HG03520 (cell line): Measurements from ENCODE around the gene TAL2.

ENCODE experiments used
- ATAC-seq: cut with Tn5 transposase; IDR thresholded peaks from one replicate; pipeline ENCODE4 v1.9.1; 2021; ENCODE audit warnings: mild to moderate bottlenecking, moderate library complexity; ENCODE audit not compliant: unreplicated experiment

The TAL2 gene

DNA sequence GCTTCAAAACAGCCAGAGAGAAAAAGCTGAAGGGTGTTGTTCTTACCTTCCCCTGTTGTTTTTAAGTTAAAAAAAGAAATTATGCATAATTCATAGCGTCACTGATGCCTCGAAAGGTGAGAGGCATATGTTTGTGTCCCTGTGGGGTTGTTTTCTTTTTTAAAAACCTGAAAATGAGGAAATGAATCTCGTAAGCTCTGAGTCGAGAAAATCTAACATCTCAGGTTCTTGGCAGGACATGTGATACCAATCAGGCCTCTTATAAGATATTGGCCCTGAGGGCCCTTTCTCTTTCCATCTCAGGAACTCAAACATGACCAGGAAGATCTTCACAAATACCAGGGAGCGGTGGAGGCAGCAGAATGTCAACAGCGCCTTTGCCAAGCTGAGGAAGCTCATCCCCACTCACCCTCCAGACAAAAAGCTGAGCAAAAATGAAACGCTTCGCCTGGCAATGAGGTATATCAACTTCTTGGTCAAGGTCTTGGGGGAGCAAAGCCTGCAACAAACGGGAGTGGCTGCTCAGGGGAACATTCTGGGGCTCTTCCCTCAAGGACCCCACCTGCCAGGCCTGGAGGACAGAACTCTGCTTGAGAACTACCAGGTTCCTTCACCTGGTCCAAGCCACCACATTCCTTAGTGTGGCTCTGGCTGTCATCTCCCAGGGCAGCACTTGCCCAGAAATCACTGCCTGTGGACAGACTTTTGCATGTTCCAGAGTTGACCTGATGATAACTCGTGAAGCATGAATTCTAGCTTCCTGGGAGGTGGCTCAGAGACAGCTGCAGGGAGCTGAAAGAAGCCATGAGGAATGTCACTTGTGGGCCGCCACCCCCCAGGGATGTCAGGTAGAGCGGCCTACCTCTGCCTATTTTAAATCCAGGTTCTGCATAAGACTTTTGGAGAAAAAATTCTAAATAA lies at the start of gene TAL2:
TAL2 (plus strand) TSS at position 274 of the 921 bp plus-strand sequence; CDS start at position 314, 40 bp downstream.
- ATAC-seq: peak; percentile 79

DNA sequence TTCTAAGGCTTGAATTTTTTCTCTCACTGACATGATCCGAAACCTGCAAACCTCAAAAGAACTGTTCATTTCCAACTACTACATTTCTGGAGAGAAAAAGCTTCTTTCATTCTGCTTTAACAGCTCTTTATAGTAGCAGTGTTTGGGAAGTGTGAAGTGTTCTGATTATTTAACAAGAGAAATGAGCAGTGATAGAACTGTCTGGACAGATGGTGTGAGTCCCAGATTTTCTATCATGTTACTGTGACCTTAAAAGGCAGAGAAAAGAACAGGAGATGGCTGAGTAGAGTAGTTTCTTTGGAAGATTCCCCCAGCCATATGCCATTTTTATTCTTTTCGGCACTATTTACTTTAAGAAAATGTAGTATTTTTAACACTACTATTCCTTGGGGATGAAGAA lies 41.3 kb upstream of the TAL2 start:
- no peak for ATAC-seq

DNA sequence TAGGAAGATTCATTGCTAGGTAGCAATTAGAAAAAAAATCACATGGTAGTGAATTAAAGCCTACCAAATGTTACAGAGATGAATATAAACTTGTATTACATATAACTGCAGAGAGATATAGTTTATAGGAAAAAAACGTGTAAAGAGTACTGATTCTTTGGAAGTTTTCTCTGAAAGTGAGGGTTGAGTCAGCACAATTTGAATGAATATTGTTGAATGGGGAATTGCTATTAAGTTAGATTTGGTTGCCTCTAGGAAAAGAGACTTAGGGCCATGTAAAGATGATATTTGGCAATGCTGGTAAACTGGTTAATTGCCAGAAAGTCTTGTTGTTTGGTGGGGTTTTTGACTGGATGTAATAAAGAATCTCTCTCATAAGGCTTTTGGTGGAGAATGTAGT lies 37.2 kb upstream of the TAL2 start:
- no peak for ATAC-seq

DNA sequence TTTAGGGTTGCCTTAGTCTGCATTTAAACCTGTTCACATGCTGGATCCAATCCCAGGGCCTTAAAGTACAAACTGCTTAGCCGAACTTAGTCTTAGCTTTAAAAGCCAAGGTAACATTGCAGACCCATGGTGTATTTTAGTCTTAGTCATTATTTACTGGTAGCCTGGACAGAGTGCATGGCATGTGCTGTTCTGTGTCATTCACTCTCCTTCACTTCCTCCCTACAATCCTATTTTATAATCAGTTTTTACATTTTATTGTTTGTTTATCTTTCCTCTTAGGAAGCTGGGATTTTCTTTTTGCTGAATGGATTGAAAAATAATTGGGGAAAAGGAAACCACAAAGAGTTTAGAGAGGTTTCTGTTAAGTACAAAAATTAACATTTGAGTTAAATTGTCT lies 29.4 kb upstream of the TAL2 start:
- no peak for ATAC-seq

DNA sequence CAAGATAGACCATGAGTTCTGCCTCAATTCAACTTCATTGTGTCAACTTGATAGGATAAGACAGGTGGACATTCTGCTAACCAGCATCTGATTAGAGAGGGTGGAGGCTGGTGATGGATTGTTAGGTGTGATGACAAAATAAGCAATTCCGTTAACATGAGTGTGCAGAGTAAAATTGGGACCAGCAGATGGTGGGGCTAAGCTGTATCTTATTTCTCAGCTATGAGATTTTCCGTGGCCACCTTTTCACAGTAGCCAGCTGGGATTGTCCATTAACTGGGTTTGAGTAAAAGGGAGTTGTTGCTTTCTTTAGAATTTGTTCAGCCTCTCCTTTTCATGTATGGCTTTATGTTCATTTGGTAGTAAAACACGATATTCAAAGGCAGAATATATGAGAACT lies 28.8 kb upstream of the TAL2 start:
- ATAC-seq: no peak

DNA sequence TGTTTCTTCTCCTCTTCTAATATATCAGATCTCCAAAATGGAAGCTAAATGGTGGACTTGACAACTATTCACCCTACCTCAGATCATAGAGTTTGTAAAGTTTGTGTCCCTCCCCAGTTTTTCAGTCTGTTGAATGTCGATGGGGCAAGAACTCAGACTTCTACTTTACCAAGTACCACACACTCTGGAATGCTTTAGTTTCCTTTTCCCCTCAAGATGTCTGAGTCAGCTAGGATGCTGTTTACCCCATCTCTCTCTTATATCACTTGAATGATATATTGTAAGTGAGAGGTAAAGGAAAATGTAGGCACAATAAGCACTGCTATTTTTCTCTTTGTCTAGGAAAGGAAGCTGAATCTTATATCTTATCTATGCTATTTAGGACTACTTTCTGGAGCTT lies 25.9 kb upstream of the TAL2 start:
- ATAC-seq: no peak

DNA sequence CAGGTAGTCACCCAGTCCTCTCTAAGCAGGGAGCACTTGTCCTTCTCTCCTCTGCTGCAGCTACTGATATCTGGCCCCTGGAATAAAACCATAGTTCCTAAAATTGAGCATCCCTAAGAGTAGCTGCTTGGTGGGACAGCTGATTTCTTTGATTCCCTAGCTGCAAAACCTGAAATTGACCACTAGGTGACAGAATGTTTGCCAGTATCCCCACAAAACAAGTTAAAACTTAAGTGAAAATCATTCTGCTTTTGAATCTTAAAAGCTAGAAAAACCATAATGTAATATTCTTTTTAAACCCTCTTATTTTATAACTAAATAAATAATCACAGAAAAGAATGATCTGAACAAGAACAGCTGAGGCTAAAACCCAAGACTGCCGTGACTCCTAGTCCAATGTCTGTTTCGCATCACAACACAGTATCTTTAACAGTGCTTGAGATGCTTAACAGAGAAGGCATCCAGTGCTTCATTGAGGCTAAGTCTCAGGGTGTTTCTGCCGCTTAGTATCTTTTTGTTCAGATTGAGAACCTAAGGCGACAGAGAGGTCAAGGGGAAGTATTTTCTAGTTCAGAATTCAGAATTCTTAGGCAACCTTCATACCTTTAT lies 24.4 kb upstream of the TAL2 start:
- no peak for ATAC-seq

DNA sequence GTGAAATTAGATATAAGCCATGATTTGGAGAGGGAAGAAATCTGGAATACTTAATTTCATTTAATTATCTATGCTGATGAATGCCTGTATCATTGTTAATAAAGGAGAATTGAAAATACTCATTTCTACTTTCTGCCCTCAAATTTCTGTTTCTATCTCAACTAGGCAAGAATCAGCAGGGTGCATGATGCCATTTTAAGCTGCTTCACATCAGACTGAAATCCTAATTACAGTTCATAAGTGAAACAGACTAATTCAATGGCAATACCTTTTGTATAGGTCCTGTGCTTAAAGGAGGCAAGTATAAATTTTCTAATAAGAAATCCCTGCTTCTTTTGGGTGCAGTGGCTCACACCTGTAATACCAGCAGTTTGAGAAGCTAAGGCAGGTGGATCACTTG lies 22.3 kb upstream of the TAL2 start:
- no peak for ATAC-seq

DNA sequence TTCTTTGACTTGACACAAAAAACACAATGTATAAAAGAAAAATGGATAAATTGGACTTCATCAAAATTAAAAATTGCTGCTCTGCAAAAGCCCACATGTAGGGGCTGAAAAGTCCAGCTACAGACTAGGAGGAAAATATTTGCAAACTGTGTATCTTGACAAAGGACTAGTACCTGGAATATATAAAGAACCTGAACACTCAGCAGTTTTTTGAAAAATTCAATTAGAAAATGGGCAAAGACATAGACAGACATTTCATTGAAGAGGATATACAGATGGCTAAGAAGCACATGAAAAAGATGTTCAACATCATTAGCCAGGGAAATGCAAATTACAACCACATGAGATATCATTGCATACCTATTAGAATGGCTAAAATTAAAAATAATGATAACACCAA lies 18.5 kb upstream of the TAL2 start:
- ATAC-seq: no peak

DNA sequence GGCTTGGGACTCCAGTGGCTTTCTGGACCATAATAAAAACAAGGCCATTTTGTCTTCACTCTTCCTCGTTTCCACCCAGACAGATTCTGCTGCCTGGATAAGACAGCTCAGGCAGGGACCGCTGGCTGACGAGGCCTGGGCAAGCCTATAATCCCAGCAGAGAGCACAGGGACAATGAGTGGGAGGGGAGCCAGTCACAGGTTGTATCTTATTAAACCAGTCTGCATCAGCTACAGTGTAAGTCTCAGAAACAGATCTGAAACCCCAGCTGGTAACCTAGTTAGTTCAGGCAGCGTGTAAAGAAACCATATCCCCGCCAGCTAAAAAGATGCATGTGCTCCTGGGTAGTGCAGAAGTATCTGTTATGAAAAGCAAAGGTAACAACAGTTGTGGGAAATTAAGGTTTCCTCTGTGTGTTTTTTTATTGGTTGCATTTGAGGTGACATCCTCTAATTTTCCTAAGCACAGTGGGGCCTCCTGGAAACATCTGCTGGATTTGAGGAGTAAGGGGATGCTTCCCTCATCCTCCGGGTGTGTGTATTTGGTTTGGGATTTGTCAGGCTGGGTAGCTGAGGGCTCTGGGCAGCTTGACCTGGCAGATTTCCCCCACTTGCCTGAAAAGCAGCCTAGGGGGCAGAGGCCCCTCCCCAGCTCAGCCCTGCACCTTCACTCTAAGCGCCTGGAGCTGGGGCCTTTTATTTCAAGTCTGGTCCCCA lies 15.2 kb upstream of the TAL2 start:
- ATAC-seq: no peak

DNA sequence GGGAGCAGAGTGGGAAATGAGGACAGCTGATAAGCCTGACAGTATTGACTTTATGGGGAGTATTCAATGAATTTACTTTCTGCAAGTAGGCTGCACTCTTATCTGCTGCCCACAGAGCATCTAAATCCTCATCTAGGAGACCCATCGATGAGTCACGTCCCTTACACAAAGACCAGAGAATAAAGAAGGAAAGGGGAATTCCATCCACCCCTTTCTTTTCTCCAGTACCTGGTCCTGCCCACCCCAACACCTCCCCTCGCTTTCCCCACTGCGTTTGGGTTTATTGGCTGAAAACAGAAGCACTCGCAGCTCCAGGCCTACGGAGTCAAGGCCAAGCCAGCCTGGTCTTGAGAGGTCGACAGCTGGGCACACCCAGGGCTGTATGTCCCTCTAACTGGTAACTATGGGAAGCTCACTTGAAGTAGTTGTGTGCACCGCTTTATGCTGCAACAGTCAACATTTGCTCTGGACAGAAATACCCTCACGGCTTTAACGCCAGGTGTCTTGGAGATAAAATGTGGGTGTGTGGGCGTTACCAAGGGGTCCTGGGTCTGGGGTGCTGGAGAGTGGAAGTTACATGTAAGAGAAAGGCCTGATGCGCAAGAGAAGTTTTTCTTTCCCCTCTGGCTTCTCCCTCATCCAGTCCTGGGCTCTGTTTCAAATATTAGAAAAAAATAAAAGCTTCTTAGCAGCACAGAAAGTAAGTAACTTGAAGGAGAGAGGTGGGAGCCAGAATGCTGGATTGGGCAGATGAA lies 14.5 kb upstream of the TAL2 start:
- no peak for ATAC-seq

DNA sequence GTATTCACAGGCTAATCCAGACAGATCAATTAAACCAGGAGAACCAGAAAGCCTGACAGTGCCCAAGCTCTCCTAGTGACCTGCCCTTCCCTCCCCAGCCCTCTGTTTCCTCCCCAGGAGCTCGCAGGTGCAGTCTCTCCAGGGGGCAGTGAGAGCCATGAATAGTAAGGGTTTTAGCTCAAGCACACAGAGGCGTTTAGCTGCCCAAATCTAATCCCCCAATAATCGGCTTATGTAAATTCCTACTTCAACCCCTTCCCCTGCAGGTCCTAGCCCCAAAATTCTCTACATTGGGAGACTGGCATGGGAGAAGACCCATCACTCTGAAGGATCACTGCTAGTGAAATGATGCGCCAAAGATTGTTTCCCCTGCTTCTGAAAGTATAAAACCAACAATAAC lies 10.5 kb upstream of the TAL2 start:
- ATAC-seq: no peak

DNA sequence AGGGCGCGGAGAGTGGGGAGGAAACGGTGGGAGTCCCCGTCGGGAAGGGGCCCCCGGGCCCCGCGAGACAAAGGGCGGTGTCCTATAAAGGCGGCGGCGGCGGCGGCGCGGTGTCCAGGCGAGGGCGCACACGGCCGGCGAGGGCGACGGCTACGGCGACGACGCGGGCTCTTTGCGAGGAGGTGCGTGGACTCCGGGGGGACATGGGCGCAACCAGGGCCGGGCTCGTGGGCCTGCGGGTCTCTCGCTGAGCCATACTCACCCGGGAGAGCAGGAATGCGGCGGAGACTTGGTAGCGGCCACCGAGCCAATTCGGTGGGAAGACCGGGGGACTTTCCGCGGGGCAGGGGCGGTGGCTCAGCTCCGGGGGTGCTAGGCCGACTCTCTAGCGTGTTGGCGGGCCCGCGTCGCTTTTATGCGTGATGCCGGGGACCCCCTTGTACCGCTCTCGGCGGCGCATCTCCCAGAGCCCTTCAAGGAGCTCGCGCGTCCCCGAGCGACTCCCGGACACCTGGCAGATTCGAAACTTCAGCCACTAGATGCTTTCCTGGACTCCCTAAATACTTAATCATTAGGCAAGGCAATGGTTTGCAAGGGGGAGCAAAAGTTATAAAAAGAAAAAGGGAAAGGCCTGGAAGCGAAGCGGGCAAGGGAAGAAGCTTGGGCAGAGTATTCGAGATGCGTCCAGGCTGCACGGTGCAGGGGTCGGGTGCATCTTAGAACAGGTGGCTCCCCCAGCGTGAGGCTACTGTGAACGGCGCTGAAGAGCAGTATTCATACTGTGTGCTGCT lies 5.9 kb upstream of the TAL2 start:
- no peak for ATAC-seq

DNA sequence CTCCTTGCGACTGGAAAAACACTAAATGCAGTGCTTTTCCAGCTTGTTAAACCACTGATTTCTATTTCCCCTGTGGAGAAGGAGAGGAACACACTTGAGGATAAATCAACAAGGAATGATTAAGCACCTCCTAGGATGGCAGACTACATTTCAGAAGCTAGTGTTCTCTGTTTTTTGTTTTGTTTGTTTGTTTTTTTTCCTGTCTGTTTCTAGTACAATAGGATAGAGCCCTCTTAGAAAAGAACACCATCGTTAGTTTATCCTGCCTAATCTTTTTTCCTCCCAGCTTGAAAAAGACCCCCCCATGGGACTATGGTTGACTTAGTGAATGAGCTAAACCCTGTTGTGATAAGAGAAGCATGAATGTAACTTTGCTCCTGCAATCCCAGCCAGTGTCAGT lies 3.9 kb upstream of the TAL2 start:
- ATAC-seq: no peak

DNA sequence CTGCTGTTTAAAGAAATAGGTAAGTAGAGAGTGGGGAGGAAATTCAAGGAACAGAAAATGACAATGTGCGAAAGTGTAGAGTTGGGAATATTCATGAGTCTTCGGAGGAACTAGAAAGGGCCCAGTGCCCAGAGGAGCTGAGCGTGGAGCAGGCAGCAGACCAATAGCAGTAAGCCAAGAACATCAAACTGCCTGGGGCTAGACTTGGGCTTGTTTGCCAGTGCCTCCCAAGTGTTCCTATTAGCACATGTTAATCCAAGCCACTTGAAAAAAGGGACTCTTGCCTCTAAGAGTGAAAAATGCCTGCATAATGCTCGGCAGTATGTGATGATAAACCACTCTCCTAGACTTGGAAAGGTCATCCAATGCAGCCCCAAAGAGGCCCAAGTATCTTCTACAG lies 1.2 kb upstream of the TAL2 start:
- ATAC-seq: no peak

DNA sequence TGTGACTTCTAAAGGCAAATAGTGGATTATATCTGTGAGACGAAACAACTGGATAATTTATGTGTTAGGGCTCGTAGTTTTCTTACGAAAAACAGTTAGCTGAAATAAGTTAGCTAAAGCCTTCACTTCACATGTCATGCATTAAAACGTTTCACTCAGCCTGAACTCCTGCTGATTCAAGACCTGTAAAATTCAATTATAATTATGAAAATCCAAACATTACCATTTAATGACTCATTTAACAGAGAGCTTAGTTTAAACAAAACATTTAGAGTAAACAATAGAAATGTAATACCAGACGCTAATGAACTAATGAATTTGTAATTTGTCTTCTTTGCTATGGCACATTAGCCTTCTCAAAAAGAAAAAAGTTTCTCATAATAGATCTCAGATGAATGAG lies 1.7 kb downstream of the TAL2 start:
- no peak for ATAC-seq

DNA sequence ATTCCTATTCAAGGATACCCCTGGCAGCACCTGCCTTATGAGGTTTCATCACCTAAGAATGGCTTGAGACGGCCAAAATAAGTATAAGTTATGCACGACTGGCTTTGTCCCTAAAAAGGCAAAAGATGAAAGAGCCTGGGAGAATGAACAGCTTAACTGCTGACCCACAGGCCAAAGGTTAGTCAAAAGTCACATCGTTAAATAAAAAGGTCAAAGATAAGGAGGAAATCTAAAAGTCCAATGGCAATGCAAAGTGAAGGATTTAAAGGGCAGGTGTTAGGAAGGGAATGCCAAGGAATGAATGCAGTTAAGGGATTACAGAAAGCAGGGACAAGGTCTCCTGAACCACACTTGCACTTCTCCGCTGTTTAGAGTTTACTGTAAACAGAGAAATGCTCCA lies 5.6 kb downstream of the TAL2 start:
- ATAC-seq: no peak

DNA sequence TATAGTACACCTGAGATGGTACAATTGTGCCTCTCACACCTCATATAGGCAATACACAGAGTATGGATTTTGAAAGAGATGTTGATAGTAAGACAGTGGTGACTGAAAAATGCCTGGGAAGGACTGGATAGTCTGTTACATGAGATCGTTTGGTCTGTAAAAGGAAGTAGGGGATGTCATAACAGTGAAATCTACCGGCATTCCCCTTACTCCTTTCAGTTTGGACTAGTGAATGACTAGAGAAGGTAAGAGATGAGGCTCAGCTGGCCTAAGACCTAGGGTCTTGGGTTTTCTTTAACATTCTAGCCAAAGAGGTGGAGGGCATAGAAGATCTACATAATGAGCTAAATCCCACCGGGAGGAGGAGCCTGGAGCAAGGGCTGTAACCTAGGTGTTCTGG lies 8.1 kb downstream of the TAL2 start:
- ATAC-seq: no peak

DNA sequence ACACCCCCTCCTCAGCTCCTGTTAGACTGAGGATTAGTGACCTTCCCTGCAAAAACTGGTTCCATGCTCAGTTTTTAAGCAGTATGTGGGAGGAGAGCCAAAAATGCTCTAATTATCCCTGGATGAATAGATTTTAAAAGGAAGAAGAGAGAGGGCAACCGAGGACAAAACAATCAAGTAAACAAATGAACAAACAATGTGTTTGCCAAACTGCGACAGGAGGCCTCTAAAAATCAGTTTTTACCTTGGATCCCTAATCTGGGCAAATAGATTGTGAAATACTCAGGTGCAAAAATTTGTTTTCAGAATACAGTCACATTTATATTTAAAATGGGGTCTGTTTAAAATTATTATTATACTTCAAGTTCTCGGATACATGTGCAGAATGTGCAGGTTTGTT lies 8.5 kb downstream of the TAL2 start:
- ATAC-seq: no peak

DNA sequence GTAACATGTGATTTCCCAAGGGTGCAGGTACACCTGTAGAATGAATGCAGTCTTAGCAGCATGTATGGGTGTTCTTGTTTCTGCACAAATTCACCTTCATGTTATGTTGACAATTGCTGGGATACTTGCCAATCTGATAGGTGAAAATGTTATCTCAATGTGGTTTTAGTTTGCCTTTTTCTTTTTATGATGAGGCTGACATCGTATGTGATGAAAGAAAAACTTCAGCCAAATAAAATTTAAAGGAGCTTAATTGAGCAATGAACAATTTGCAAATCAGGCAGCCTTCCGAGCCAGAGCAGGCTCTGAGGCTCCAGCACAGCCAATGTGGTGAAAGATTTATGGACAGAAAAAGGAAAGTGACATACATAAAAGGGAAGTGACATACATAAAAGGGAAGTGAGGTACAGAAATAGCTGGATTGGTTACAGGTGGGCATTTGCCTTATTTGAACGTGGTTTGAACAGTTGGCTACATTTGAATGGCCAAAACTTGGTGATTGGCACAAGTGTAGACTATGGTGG lies 10.5 kb downstream of the TAL2 start:
- ATAC-seq: peak; percentile 51
